ENCODE data around the gene NEK7.

- TF ChIP-seq, protein P1, sequence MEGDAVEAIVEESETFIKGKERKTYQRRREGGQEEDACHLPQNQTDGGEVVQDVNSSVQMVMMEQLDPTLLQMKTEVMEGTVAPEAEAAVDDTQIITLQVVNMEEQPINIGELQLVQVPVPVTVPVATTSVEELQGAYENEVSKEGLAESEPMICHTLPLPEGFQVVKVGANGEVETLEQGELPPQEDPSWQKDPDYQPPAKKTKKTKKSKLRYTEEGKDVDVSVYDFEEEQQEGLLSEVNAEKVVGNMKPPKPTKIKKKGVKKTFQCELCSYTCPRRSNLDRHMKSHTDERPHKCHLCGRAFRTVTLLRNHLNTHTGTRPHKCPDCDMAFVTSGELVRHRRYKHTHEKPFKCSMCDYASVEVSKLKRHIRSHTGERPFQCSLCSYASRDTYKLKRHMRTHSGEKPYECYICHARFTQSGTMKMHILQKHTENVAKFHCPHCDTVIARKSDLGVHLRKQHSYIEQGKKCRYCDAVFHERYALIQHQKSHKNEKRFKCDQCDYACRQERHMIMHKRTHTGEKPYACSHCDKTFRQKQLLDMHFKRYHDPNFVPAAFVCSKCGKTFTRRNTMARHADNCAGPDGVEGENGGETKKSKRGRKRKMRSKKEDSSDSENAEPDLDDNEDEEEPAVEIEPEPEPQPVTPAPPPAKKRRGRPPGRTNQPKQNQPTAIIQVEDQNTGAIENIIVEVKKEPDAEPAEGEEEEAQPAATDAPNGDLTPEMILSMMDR (IDR thresholded peaks at IDR 0.05) = no peak
- no peak for TF ChIP-seq POLR2A (IDR thresholded peaks at IDR 0.05)
Measured at GRCh38 chr1:198160946-198161614, 4.3 kb downstream of the NEK7 start.

All from ovary (tissue), 3 donors.